Endothelial cell of umbilical vein (primary cell): ENCODE results near the gene PPP1R26. TPM values are rescaled to one million over a fixed set of nuclear protein-coding genes. Genes with fewer than 3 reads are reported as not detected.

Experiments used
- Bru-seq: library from RNA; stranded (reverse); fragments of 400-500 nt; gene quantifications from one replicate; lab custom pipeline; 2021; lab: Mats Ljungman, UMichigan
- BruChase-seq, 2 experiments: library from RNA; stranded (reverse); fragments of 400-500 nt; gene quantifications; one replicate each; lab custom pipeline; 2021; lab: Mats Ljungman, UMichigan
- BruUV-seq: library from RNA; stranded (reverse); fragments of 400-500 nt; replicated peaks from 2 replicates; lab custom pipeline; 2021; lab: Mats Ljungman, UMichigan
- CTCF ChIA-PET: fragments of 300-600, 350-600 bp; sonication (Branson Sonifier 250); formaldehyde crosslinking; loops from one replicate; lab custom pipeline; 2021; ENCODE audit warnings: antibody characterized with exemption, inconsistent platforms; lab: Charles Lee
- POLR2A ChIA-PET: fragments of 300-600, 350-600 bp; sonication (Branson Sonifier 250); formaldehyde crosslinking; loops from one replicate; lab custom pipeline; 2021; ENCODE audit warnings: antibody characterized with exemption, inconsistent platforms; lab: Charles Lee
- DNase-seq: peaks from one replicate; pipeline ENCODE4 v3.0.0-alpha.2; 2011; ENCODE audit warnings: low read depth, low spot score
- FAIRE-seq: peaks from 2 replicates; lab custom pipeline; 2011; peaks lifted over from hg19 to GRCh38; lab: Jason Lieb, UNC
- H2AFZ ChIP-seq: 2 replicates; pipeline ENCODE4 v1.6.0; 2012; ENCODE audit warnings: low read depth, low read length, control low read depth, inconsistent platforms
- H3K27ac ChIP-seq: 2 replicates; pipeline ENCODE4 v1.5.1; 2011; ENCODE audit warnings: low read depth, mild to moderate bottlenecking, control low read depth, low read length, moderate library complexity; ENCODE audit not compliant: insufficient read depth
- H3K27me3 ChIP-seq, 2 experiments: 2 replicates each; pipeline versions ENCODE4 v1.6.0 to v1.6.1; 2011; ENCODE audit warnings: low read length in 2 of 2, mixed read lengths in 1 of 2; ENCODE audit not compliant: control insufficient read depth in 2 of 2, insufficient read depth in 2 of 2
- H3K36me3 ChIP-seq, 2 experiments: 2 replicates in 1 of 2; 3 replicates in 1 of 2; pipeline ENCODE4 v1.5.1; 2011; ENCODE audit warnings: low read length in 2 of 2, mild to moderate bottlenecking in 1 of 2, moderate library complexity in 1 of 2; ENCODE audit not compliant: control insufficient read depth in 2 of 2, insufficient read depth in 2 of 2; ENCODE audit errors: extremely low read depth in 1 of 2
- H3K4me1 ChIP-seq: 3 replicates; pipeline ENCODE4 v1.5.1; 2011; ENCODE audit warnings: mild to moderate bottlenecking, low read length; ENCODE audit not compliant: control insufficient read depth, insufficient read depth; ENCODE audit errors: extremely low read depth
- H3K4me2 ChIP-seq: 2 replicates; pipeline ENCODE4 v1.6.1; 2011; ENCODE audit warnings: low read length, control low read depth, mixed read lengths; ENCODE audit not compliant: insufficient read depth
- H3K4me3 ChIP-seq, 3 experiments: fragments of 200-600 bp in 1 of 3; sonication (generic), shearing (Covaris generic) in 1 of 3; replicated peaks in 1 of 3; 2 replicates each; pipeline ENCODE4 v1.5.1; 2011 to 2016; ENCODE audit warnings: control low read depth in 3 of 3, low read length in 3 of 3, mild to moderate bottlenecking in 2 of 3, inconsistent platforms in 1 of 3, low read depth in 1 of 3, moderate library complexity in 1 of 3; ENCODE audit not compliant: insufficient read depth in 1 of 3
- H3K79me2 ChIP-seq: 2 replicates; pipeline ENCODE4 v1.6.0; 2012; ENCODE audit warnings: low read length, inconsistent platforms; ENCODE audit not compliant: control insufficient read depth, insufficient read depth
- H3K9ac ChIP-seq: replicated peaks from 2 replicates; pipeline ENCODE3; 2011; ENCODE audit warnings: low read length, control low read depth; ENCODE audit not compliant: insufficient read depth; ENCODE audit errors: extremely low read depth
- H3K9me1 ChIP-seq: replicated peaks from 3 replicates; pipeline ENCODE4 v1.6.0; 2011; ENCODE audit warnings: mild to moderate bottlenecking, low read length; ENCODE audit not compliant: control insufficient read depth, insufficient read depth; ENCODE audit errors: extremely low read depth
- H3K9me3 ChIP-seq: replicated peaks from 2 replicates; pipeline ENCODE4 v1.5.1; 2012; ENCODE audit warnings: low read length, inconsistent platforms; ENCODE audit not compliant: control insufficient read depth, insufficient read depth
- H4K20me1 ChIP-seq: replicated peaks from 2 replicates; pipeline ENCODE3; 2011; ENCODE audit warnings: mild to moderate bottlenecking, low read length; ENCODE audit not compliant: control insufficient read depth, insufficient read depth; ENCODE audit errors: extremely low read depth
- CTCF ChIP-seq, 2 donors: IDR thresholded peaks; 1 replicate in 1 of 2; 2 replicates in 1 of 2; pipeline ENCODE4 v1.5.1; 2011; ENCODE audit warnings: low read length in 2 of 2, mild to moderate bottlenecking in 2 of 2, moderate library complexity in 2 of 2, control low read depth in 1 of 2, inconsistent platforms in 1 of 2, low read depth in 1 of 2; ENCODE audit not compliant: insufficient read depth in 1 of 2; ENCODE audit errors: extremely low read depth in 1 of 2
- EZH2 ChIP-seq: IDR thresholded peaks from 2 replicates; pipeline ENCODE4 v1.6.1; 2012; ENCODE audit warnings: borderline replicate concordance, low read depth, mild to moderate bottlenecking, moderate library complexity, low read length, inconsistent platforms; ENCODE audit not compliant: severe bottlenecking
- FOS ChIP-seq: IDR thresholded peaks from 2 replicates; pipeline ENCODE4 v1.6.1; 2011; ENCODE audit warnings: mild to moderate bottlenecking, low read length, moderate library complexity, borderline replicate concordance; ENCODE audit not compliant: insufficient read depth
- GATA2 ChIP-seq: IDR thresholded peaks from 2 replicates; pipeline ENCODE4 v1.7.0; 2011; ENCODE audit warnings: low read depth, mild to moderate bottlenecking, moderate library complexity, mixed read lengths, low read length; ENCODE audit not compliant: insufficient read length, insufficient read depth
- JUN ChIP-seq: IDR thresholded peaks from 2 replicates; pipeline ENCODE4 v1.6.1; 2011; ENCODE audit warnings: borderline replicate concordance, low read depth; ENCODE audit not compliant: insufficient read length, insufficient read depth
- MYC ChIP-seq: IDR thresholded peaks from one replicate; pipeline ENCODE4 v1.6.1; 2011; ENCODE audit warnings: mild to moderate bottlenecking, low read depth, low read length
- POLR2A ChIP-seq: IDR thresholded peaks from 2 replicates; pipeline ENCODE4 v1.6.1; 2012; ENCODE audit warnings: low read depth, mild to moderate bottlenecking, control low read depth, low read length
- POLR2AphosphoS5 ChIP-seq: IDR thresholded peaks from 2 replicates; pipeline ENCODE4 v1.6.1; 2012; ENCODE audit warnings: low read depth, mild to moderate bottlenecking, control low read depth, low read length, moderate library complexity; ENCODE audit not compliant: insufficient read depth
- dilution Hi-C: fragments of 300-500 bp; cut with MboI; formaldehyde crosslinking; loops from one replicate; pipeline ENCODE4 v1.15.0; 2019; ENCODE audit warnings: low sequenced_read_pairs; ENCODE audit not compliant: extremely low pct_ligation_motif_present
- intact Hi-C: fragments of 100-400 bp; cut with micrococcal nuclease; formaldehyde crosslinking; loops from one replicate; pipeline ENCODE4 v1.10.0; 2022
- long read RNA-seq: library from polyadenylated mRNA; stranded (forward); transcript quantifications from one replicate; pipeline ENCODE4 v2.0.0, GENCODE V29; 2021
- polyA minus RNA-seq, 3 experiments: library from RNA; depleted of rRNA, polyadenylated mRNA; stranded (reverse); fragments of >200 nt; gene quantifications; 1 replicate in 1 of 3; 2 replicates in 2 of 3; pipeline ENCODE4 v1.2.3, GENCODE V29; 2011
- polyA plus RNA-seq, 4 experiments: library from polyadenylated mRNA; depleted of rRNA in 3 of 4; stranded (reverse) in 3 of 4; unstranded in 1 of 4; fragments of >200 nt; gene quantifications; 2 replicates each; pipeline versions ENCODE4 v1.2.1 to v1.2.3, GENCODE V29; 2011 to 2012; ENCODE audit warnings: missing spikeins in 1 of 4
- total RNA-seq: library from RNA; stranded (reverse); gene quantifications from 2 replicates; pipeline ENCODE4 v1.2.3, GENCODE V29; 2021
- TF ChIP-seq, protein P1 (sequence below): IDR thresholded peaks from 2 replicates; pipeline ENCODE4 v1.6.1; 2011; ENCODE audit not compliant: insufficient read depth, insufficient read length

PPP1R26 gene, protein sequence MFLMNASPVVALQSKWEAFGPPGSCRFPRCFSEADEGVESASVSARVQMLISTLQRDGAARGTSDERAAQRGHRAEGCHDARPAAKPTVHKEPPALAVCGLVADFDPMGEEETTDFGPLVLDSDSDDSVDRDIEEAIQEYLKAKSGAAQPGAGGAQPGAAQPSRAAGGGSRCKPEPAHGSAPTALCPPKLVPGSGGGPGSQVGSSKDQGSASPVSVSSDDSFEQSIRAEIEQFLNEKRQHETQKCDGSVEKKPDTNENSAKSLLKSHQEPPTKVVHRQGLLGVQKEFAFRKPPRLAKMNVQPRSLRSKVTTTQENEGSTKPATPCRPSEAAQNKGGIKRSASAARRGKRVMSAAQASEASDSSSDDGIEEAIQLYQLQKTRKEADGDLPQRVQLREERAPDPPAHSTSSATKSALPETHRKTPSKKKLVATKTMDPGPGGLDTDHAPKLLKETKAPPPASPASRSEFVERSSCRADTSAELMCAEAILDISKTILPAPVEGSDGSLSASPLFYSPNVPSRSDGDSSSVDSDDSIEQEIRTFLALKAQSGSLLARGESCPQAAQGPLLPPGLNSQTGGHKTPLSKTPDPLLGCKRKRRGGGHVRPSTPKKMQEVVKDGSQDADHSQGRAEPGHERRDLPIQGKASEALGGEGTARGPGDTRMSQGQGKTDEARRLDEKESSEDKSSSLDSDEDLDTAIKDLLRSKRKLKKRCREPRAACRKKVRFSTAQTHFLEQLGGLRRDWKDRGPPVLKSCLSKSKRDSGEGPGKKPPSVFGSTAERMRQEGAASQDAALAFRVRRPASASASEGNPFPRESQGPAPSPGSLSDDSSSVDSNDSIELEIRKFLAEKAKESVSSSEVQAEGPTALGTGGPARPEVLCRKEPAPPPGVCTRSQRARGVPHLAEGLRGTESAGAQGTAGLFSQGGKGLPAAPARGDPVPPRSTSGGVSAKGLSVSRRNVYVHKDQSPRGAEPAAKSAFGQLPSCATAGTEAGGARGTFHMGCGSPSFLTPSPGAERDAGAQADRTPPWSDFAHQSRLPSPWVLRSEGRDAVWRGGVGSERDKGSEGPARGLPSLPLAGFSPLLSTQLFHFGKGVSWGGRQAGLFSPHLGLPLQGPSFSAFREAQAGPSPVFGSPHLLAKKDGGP (N-terminal part only)
- total RNA-seq: 11.8 and 16.9 TPM in 2 replicates
- polyA plus RNA-seq: 5.7 and 5.9 TPM in 2 replicates
- 5.4 and 7.1 TPM in 2 replicates for polyA plus RNA-seq (2011; cell fraction: cytosol; rRNA removed)
- polyA plus RNA-seq (2011; cell fraction: nucleus; rRNA removed): 10.5 TPM in 2 replicates
- polyA plus RNA-seq (2012): 6.2 and 8.1 TPM in 2 replicates
- polyA minus RNA-seq: 4.5 and 6.8 TPM in 2 replicates
- polyA minus RNA-seq (2011; cell fraction: cytosol; rRNA and poly(A)+ RNA removed): 23.5 TPM
- polyA minus RNA-seq (2011; cell fraction: nucleus; rRNA and poly(A)+ RNA removed): 2.4 and 3.4 TPM in 2 replicates
- percentile 45 among the genes with signal in this experiment for Bru-seq, nascent RNA
- percentile 70 among the genes with signal in this experiment for BruChase-seq, experiment 1, labeled RNA remaining after a 6-hour chase
- percentile 66 among the genes with signal in this experiment for BruChase-seq, experiment 2, labeled RNA remaining after a 2-hour chase
- long read RNA-seq, full-length matches to known transcripts: 14 of 17 reads
- long read RNA-seq, partial matches to known transcripts: 0 of 17 reads
- long read RNA-seq, other reads (novel, unspliced or antisense): 3 of 17 reads

- ChIA-PET CTCF (interaction anchor here (1.2 to 1.9 kb wide), 4 partner anchors 11 to 26 kb away, joined by 4 to 11 read pairs (median 7); partner anchors contain the start of gene MRPS2), POLR2A (no interaction called here)
- no peaks in the 10 kb centered on the region for H3K9me3 ChIP-seq
- peaks cover 0 to 5% of the 10 kb centered on the region in 2 experiments for H3K36me3 ChIP-seq
- no peaks in the 10 kb centered on the region for H4K20me1 ChIP-seq
- H3K4me1 ChIP-seq: peaks cover 7% of the 10 kb centered on the region
- peak within 1 kb of the TSS; percentile 12 for H3K9ac ChIP-seq
- H3K27me3 ChIP-seq: no peaks in the 10 kb centered on the region
- BruUV-seq: no TSS peak
- H3K27ac ChIP-seq: no peak within 1 kb of the TSS
- H2AFZ ChIP-seq: peak within 1 kb of the TSS; percentile 40
- dilution Hi-C loops (no loop called here), intact Hi-C loops (loop anchor here (1.0 kb wide), 1 partner anchor 20 kb away; a partner anchor contains a TSS)
- no peaks in the 10 kb centered on the region for H3K9me1 ChIP-seq
- H3K4me3 ChIP-seq: peak within 1 kb of the TSS; percentile 16 to 78 (median 28)
- FAIRE-seq (no peak), DNase-seq (no peak)
- no peaks in the 10 kb centered on the region for H3K79me2 ChIP-seq
- TF ChIP-seq FOS (no peak), MYC (no peak), POLR2A (no peak), CTCF (IDR thresholded peaks at IDR 0.05; ENCODE audit: extremely low read depth in 1 of 2, insufficient read depth in 1 of 2, low read depth in 1 of 2, low read length in 2 of 2) (no peak), EZH2 (no peak), GATA2 (no peak), POLR2AphosphoS5 (no peak), JUN (no peak)
- TF ChIP-seq, protein P1, sequence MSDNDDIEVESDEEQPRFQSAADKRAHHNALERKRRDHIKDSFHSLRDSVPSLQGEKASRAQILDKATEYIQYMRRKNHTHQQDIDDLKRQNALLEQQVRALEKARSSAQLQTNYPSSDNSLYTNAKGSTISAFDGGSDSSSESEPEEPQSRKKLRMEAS: no peak
- peak within 1 kb of the TSS; percentile 41 for H3K4me2 ChIP-seq
Measured at GRCh38 chr9:135479469-135480052, at the start of gene PPP1R26. Gene PPP1R26, plus strand, starts transcription at chr9:135479782. Its CDS starts 4,729 bp downstream, at chr9:135484511.
